IMR-90 (cell line): ENCODE results near the gene RGS10. TPM values are rescaled to one million over a fixed set of nuclear protein-coding genes. Genes with fewer than 3 reads are reported as not detected.

Experiments
- ATAC-seq: fragments of 200-7000 bp; cut with Tn5 transposase; 2 replicates; pipeline ENCODE4 v1.9.1; 2020; ENCODE audit warnings: low read depth, mild to moderate bottlenecking, moderate library complexity
- BruUV-seq: library from RNA; stranded (reverse); fragments of 400-500 nt; replicated peaks from 2 replicates; lab custom pipeline; 2021; lab: Mats Ljungman, UMichigan
- CTCF ChIA-PET: fragments of 300-600 bp; formaldehyde crosslinking; extraction: SDS; loops from one replicate; lab custom pipeline; 2021; ENCODE audit warnings: antibody characterized with exemption; lab: Yijun Ruan, JAX
- POLR2A ChIA-PET: fragments of 300-600 bp; sonication (Branson Sonifier 250); formaldehyde crosslinking; loops from one replicate; lab custom pipeline; 2022; ENCODE audit warnings: antibody characterized with exemption; ENCODE audit not compliant: unreplicated experiment; lab: Charles Lee
- DNase-seq: peaks from one replicate; pipeline ENCODE4 v3.0.0; 2013
- H2AFZ ChIP-seq: replicated peaks from 2 replicates; pipeline ENCODE3; 2013; ENCODE audit warnings: low read length, mild to moderate bottlenecking; ENCODE audit not compliant: poor library complexity
- H2AK5ac ChIP-seq: 2 replicates; pipeline ENCODE4 v1.6.1; 2013; ENCODE audit warnings: low read depth, low read length, inconsistent platforms
- H2AK9ac ChIP-seq: replicated peaks from 2 replicates; pipeline ENCODE3; 2013; ENCODE audit warnings: mild to moderate bottlenecking, low read depth, low read length, moderate library complexity; ENCODE audit not compliant: poor library complexity
- H2BK120ac ChIP-seq: 2 replicates; pipeline ENCODE4 v1.6.1; 2013; ENCODE audit warnings: low read depth, low read length, inconsistent platforms
- H2BK15ac ChIP-seq: 3 replicates; pipeline ENCODE4 v1.6.1; 2013; ENCODE audit warnings: low read depth, low read length, inconsistent platforms
- H2BK20ac ChIP-seq: 2 replicates; pipeline ENCODE4 v1.6.1; 2013; ENCODE audit warnings: low read depth, mild to moderate bottlenecking, inconsistent platforms, low read length, moderate library complexity
- H2BK5ac ChIP-seq: 2 replicates; pipeline ENCODE4 v1.6.1; 2013; ENCODE audit warnings: mild to moderate bottlenecking, low read depth, low read length, inconsistent platforms; ENCODE audit not compliant: poor library complexity, severe bottlenecking
- H3K14ac ChIP-seq: replicated peaks from 2 replicates; pipeline ENCODE4 v1.6.1; 2013; ENCODE audit warnings: low read depth, low read length, inconsistent platforms
- H3K18ac ChIP-seq: 2 replicates; pipeline ENCODE4 v1.6.1; 2013; ENCODE audit warnings: low read depth, low read length, control low read depth
- H3K23ac ChIP-seq: 2 replicates; pipeline ENCODE4 v1.6.1; 2013; ENCODE audit warnings: low read depth, low read length, inconsistent platforms
- H3K27ac ChIP-seq: 2 replicates; pipeline ENCODE4 v1.5.1; 2013; ENCODE audit warnings: mild to moderate bottlenecking, control low read depth, low read length; ENCODE audit not compliant: insufficient read depth
- H3K27me3 ChIP-seq: 2 replicates; pipeline ENCODE4 v1.6.1; 2013; ENCODE audit warnings: low read length; ENCODE audit not compliant: control insufficient read depth, insufficient read depth
- H3K36me3 ChIP-seq: 2 replicates; pipeline ENCODE4 v1.6.1; 2013; ENCODE audit warnings: low read length, mixed read lengths; ENCODE audit not compliant: control insufficient read depth, insufficient read depth
- H3K4ac ChIP-seq: 2 replicates; pipeline ENCODE4 v1.6.1; 2013; ENCODE audit warnings: low read depth, low read length, inconsistent platforms
- H3K4me1 ChIP-seq: 2 replicates; pipeline ENCODE4 v1.6.1; 2013; ENCODE audit warnings: low read length, mixed read lengths; ENCODE audit not compliant: control insufficient read depth, insufficient read depth
- H3K4me2 ChIP-seq: 2 replicates; pipeline ENCODE4 v1.6.1; 2013; ENCODE audit warnings: low read depth, mild to moderate bottlenecking, control low read depth, low read length, moderate library complexity
- H3K4me3 ChIP-seq: 2 replicates; pipeline ENCODE4 v1.5.1; 2013; ENCODE audit warnings: low read depth, mild to moderate bottlenecking, control low read depth, low read length, moderate library complexity; ENCODE audit not compliant: insufficient read depth
- H3K56ac ChIP-seq: 2 replicates; pipeline ENCODE4 v1.6.1; 2013; ENCODE audit warnings: low read length, inconsistent platforms; ENCODE audit not compliant: insufficient read depth; ENCODE audit errors: extremely low read depth
- H3K79me1 ChIP-seq, 2 experiments: 2 replicates each; pipeline ENCODE4 v1.6.1; 2013; ENCODE audit warnings: low read length in 2 of 2, inconsistent platforms in 1 of 2, low read depth in 1 of 2
- H3K9ac ChIP-seq: 2 replicates; pipeline ENCODE4 v1.6.1; 2013; ENCODE audit warnings: low read depth, low read length, control low read depth
- H3K9me1 ChIP-seq: 2 replicates; pipeline ENCODE4 v1.6.1; 2013; ENCODE audit warnings: low read length, inconsistent platforms; ENCODE audit not compliant: insufficient read depth
- H3K9me3 ChIP-seq: 2 replicates; pipeline ENCODE4 v1.6.1; 2013; ENCODE audit warnings: low read length; ENCODE audit not compliant: control insufficient read depth, insufficient read depth
- H4K20me1 ChIP-seq: 2 replicates; pipeline ENCODE4 v1.6.1; 2013; ENCODE audit warnings: low read length, inconsistent platforms; ENCODE audit not compliant: insufficient read depth
- H4K5ac ChIP-seq: 2 replicates; pipeline ENCODE4 v1.6.1; 2013; ENCODE audit warnings: mild to moderate bottlenecking, low read depth, low read length, control low read depth
- H4K8ac ChIP-seq, 2 experiments: 2 replicates each; pipeline ENCODE4 v1.6.1; 2013; ENCODE audit warnings: low read depth in 2 of 2, low read length in 2 of 2, control low read depth in 1 of 2, inconsistent platforms in 1 of 2
- H4K91ac ChIP-seq: 2 replicates; pipeline ENCODE4 v1.6.1; 2013; ENCODE audit warnings: low read depth, low read length, inconsistent platforms; ENCODE audit not compliant: insufficient read depth
- MXI1 ChIP-seq: IDR thresholded peaks from 2 replicates; pipeline ENCODE4 v1.6.1; 2012; ENCODE audit warnings: low read depth, mild to moderate bottlenecking, low read length, moderate library complexity, borderline replicate concordance
- WGBS, 2 experiments: methylation state at CpG; one replicate each; pipeline versions ENCODE4 v1.1.5 to v1.1.7; 2013; ENCODE audit warnings: missing lambda C conversion rate in 2 of 2; ENCODE audit not compliant: insufficient read length in 1 of 2; ENCODE audit errors: extremely low coverage in 2 of 2; 5-methylcytosine and 5-hydroxymethylcytosine counted together
- dilution Hi-C: fragments of 300-500 bp; cut with HindIII; formaldehyde crosslinking; loops from one replicate; pipeline ENCODE4 v1.14.3; 2018; ENCODE audit warnings: low sequenced_read_pairs; ENCODE audit not compliant: unreplicated experiment
- in situ Hi-C: fragments of 300-500 bp; cut with MboI; formaldehyde crosslinking; loops from 3 replicates; pipeline ENCODE4 v1.14.3; 2019; ENCODE audit warnings: low sequenced_read_pairs, inconsistent platforms, mixed read lengths
- intact Hi-C: fragments of 100-400 bp; cut with micrococcal nuclease; formaldehyde crosslinking; loops from 2 replicates; pipeline ENCODE4 v1.10.0; 2022
- polyA plus RNA-seq, 3 experiments: library from polyadenylated mRNA; depleted of rRNA; stranded (reverse); fragments of >200 nt; gene quantifications; 2 replicates each; pipeline ENCODE4 v1.2.3, GENCODE V29; 2012; ENCODE audit warnings: low replicate concordance in 1 of 3
- total RNA-seq: library from RNA; depleted of rRNA; stranded (reverse); fragments of >200 nt; gene quantifications from 2 replicates; pipeline ENCODE4 v1.2.3, GENCODE V29; 2012
- TF ChIP-seq, protein P1 (sequence below): conservative IDR thresholded peaks from 2 replicates; pipeline ENCODE4 v1.5.1; 2012; ENCODE audit warnings: mild to moderate bottlenecking, low read depth, low read length, improper control_type of control experiment
- TF ChIP-seq, protein P2 (sequence below): fragments of 150-350 bp; IDR thresholded peaks from 2 replicates; pipeline ENCODE4 v1.6.1; 2017; ENCODE audit warnings: mild to moderate bottlenecking, antibody characterized with exemption, low read length, low read depth

The RGS10 gene
- total and polyA plus RNA-seq, 2 of the 4 experiments (the other 2 are of a cell fraction), result 35.3 to 89.7 TPM

DNA sequence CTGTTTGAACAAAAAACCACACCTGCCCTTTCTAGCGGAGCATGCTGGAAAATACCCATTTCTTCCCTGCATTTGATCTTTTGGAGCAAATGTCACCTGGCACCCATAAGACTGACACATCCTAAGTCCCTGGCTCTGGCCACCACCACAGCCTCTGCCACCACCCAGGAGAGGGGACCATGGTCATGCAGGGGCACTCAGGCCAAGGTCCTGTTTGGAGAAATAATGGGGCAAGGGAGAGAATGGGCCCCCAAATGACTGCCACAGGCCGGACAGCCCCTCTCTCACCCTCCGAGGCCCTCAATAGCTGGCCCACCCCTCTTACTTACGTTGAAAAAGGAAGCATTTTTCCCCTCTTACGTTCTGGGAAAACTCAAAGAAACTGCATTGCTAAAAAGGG is 35.4 kb downstream of the RGS10 start:
- Histone ChIP-seq H2BK120ac (no peak overlapping the region), H3K18ac (no peak overlapping the region), H3K36me3 (peaks cover 64% of the 10 kb centered on the region), H3K9ac (no peak overlapping the region), H2AFZ (no peak overlapping the region), H2AK5ac (no peak overlapping the region), H3K79me1 (peaks cover 2 to 16% of the 10 kb centered on the region in 2 experiments; a peak in 1 of 4 replicates), H3K4ac (no peak overlapping the region), H3K27me3 (no peaks in the 10 kb centered on the region), H3K14ac (no peak overlapping the region), H3K23ac (no peak overlapping the region), H2BK15ac (no peak overlapping the region), H2BK5ac (no peak overlapping the region), H3K27ac (no peak overlapping the region), H3K4me3 (no peak overlapping the region), H2AK9ac (no peak overlapping the region), H4K20me1 (peaks cover 6% of the 10 kb centered on the region), H4K91ac (no peak overlapping the region), H3K4me2 (no peak overlapping the region), H3K4me1 (no peaks in the 10 kb centered on the region; the same call in 1 of the 2 replicates), H3K56ac (no peak overlapping the region), H2BK20ac (no peak overlapping the region), H3K9me3 (no peaks in the 10 kb centered on the region), H4K5ac (no peak overlapping the region), H3K9me1 (peaks cover 12% of the 10 kb centered on the region), H4K8ac (no peak overlapping the region)
- ChIA-PET POLR2A (no interaction called here), CTCF (no interaction called here)
- dilution Hi-C loops (no loop called here), intact Hi-C loops (no loop called here), in situ Hi-C loops (no loop called here)
- TF ChIP-seq, protein P1, sequence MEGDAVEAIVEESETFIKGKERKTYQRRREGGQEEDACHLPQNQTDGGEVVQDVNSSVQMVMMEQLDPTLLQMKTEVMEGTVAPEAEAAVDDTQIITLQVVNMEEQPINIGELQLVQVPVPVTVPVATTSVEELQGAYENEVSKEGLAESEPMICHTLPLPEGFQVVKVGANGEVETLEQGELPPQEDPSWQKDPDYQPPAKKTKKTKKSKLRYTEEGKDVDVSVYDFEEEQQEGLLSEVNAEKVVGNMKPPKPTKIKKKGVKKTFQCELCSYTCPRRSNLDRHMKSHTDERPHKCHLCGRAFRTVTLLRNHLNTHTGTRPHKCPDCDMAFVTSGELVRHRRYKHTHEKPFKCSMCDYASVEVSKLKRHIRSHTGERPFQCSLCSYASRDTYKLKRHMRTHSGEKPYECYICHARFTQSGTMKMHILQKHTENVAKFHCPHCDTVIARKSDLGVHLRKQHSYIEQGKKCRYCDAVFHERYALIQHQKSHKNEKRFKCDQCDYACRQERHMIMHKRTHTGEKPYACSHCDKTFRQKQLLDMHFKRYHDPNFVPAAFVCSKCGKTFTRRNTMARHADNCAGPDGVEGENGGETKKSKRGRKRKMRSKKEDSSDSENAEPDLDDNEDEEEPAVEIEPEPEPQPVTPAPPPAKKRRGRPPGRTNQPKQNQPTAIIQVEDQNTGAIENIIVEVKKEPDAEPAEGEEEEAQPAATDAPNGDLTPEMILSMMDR, result no peak
- TF ChIP-seq MXI1, result no peak
- TF ChIP-seq, protein P2, sequence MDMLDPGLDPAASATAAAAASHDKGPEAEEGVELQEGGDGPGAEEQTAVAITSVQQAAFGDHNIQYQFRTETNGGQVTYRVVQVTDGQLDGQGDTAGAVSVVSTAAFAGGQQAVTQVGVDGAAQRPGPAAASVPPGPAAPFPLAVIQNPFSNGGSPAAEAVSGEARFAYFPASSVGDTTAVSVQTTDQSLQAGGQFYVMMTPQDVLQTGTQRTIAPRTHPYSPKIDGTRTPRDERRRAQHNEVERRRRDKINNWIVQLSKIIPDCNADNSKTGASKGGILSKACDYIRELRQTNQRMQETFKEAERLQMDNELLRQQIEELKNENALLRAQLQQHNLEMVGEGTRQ, result no peak
- DNase-seq (no peak), ATAC-seq (no peak)
- WGBS, 2 experiments, result 84% methylated on average over 4 of the region's 5 CpGs; no CpG with 5 or more reads in 1 of the 2 experiments
- no TSS peak for BruUV-seq
